ENCODE results near the gene NCAM1. TPM values are rescaled to one million over a fixed set of nuclear protein-coding genes. Genes with fewer than 3 reads are reported as not detected.

NCAM1 gene
- total RNA-seq, 1 experiment from 2014 or later, result 12.0 TPM

DNA sequence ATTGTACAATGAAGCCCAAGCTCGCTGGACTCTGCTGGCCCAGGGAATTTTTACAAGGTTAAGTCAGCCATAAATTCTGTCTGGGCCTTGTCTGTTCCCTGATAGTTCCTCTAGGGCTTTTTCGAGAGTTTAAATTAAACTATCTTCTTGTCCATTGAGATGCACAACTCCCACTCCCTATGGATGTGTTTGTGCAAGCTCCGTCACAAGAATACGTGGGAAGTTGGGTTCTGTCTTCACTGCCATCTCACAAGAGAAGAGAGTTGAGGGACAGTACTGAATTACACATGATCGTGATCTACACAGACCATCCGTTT is 199.5 kb downstream of the NCAM1 start:
- POLR2A ChIA-PET (ENCODE audit: low non-redundant PET), result no interaction called here
- BruUV-seq (replicated peaks), result no TSS peak
- Histone ChIP-seq H3K4me1 (ENCODE audit: insufficient read depth, low read length, poor library complexity, severe bottlenecking) (no peaks in the 10 kb centered on the region), H3K4me3 (ENCODE audit: low read depth, low read length, poor library complexity, severe bottlenecking) (no peak overlapping the region), H3K27ac (ENCODE audit: low read depth, low read length, poor library complexity, severe bottlenecking) (no peak overlapping the region), H3K27me3 (replicated peaks; ENCODE audit: insufficient read depth, low read depth, low read length, poor library complexity) (no peaks in the 10 kb centered on the region), H3K9me3 (ENCODE audit: low read depth, low read length, poor library complexity, severe bottlenecking) (no peaks in the 10 kb centered on the region), H3K36me3 (ENCODE audit: insufficient read depth, low read length, poor library complexity, severe bottlenecking) (no peaks in the 10 kb centered on the region)
- no peak for DNase-seq (ENCODE audit: low spot score)
- CTCF ChIA-PET, result no interaction called here
- TF ChIP-seq, protein P1, sequence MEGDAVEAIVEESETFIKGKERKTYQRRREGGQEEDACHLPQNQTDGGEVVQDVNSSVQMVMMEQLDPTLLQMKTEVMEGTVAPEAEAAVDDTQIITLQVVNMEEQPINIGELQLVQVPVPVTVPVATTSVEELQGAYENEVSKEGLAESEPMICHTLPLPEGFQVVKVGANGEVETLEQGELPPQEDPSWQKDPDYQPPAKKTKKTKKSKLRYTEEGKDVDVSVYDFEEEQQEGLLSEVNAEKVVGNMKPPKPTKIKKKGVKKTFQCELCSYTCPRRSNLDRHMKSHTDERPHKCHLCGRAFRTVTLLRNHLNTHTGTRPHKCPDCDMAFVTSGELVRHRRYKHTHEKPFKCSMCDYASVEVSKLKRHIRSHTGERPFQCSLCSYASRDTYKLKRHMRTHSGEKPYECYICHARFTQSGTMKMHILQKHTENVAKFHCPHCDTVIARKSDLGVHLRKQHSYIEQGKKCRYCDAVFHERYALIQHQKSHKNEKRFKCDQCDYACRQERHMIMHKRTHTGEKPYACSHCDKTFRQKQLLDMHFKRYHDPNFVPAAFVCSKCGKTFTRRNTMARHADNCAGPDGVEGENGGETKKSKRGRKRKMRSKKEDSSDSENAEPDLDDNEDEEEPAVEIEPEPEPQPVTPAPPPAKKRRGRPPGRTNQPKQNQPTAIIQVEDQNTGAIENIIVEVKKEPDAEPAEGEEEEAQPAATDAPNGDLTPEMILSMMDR (conservative IDR thresholded peaks at IDR 0.05; ENCODE audit: low read depth, low read length), result no peak
- TF ChIP-seq EZH2 (IDR thresholded peaks at IDR 0.05; ENCODE audit: borderline replicate concordance, low read depth, low read length, poor library complexity, severe bottlenecking), result no peak
- intact Hi-C loops (cut with micrococcal nuclease; ENCODE audit: unreplicated experiment), result no loop called here

DNA sequence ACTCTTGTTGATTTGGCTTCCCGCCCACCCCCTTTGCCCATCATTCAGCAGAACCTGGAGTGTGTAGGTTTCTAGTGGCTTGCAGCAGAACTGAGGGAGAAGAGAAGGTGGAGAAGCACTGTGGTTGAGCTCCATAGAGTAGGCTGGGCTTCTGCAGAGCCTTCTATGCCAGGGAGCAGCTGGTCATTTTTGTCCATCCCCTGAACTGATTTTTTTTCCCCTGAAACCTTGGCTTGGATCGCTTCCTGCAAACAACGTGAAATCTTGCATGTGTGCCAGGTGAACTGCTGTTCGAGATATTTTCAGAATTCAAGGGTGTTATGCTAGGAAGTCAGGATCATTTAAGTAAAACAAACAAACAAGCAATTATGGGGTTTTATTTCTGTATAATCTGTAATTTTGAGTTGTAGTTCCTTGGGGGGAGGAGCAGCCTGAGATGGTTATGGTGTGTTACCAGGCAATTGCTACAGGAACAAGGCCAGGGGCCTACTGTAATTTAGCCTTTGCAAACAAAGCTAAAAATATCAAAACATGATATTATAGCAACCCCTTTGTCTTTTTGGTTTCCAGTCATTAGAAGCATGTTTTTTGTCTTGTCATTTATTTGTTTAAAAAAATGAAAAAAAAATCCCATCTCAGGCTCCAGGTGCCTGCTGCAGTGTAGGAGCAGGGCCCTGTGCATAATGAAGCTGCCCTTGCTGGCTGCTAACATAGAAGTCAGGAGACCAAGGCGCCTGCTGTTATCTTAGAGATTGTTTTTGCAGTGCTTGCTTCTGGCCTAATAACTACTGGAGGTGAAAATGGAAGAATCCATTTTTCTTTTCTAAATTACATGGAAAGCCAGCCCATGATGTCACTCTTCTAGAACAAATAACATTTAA is 200.7 kb downstream of the NCAM1 start:
- Histone ChIP-seq H3K27me3 (replicated peaks; ENCODE audit: insufficient read depth, low read depth, low read length, poor library complexity) (no peaks in the 10 kb centered on the region), H3K36me3 (ENCODE audit: insufficient read depth, low read length, poor library complexity, severe bottlenecking) (no peaks in the 10 kb centered on the region), H3K4me3 (ENCODE audit: low read depth, low read length, poor library complexity, severe bottlenecking) (no peak overlapping the region), H3K4me1 (ENCODE audit: insufficient read depth, low read length, poor library complexity, severe bottlenecking) (no peaks in the 10 kb centered on the region), H3K9me3 (ENCODE audit: low read depth, low read length, poor library complexity, severe bottlenecking) (no peaks in the 10 kb centered on the region), H3K27ac (ENCODE audit: low read depth, low read length, poor library complexity, severe bottlenecking) (no peak overlapping the region)
- no TSS peak for BruUV-seq (replicated peaks)
- intact Hi-C loops (cut with micrococcal nuclease; ENCODE audit: unreplicated experiment), result no loop called here
- DNase-seq (ENCODE audit: low spot score), result no peak
- no peak for TF ChIP-seq EZH2 (IDR thresholded peaks at IDR 0.05; ENCODE audit: borderline replicate concordance, low read depth, low read length, poor library complexity, severe bottlenecking)
- TF ChIP-seq, protein P1 (conservative IDR thresholded peaks at IDR 0.05; ENCODE audit: low read depth, low read length), result no peak
- ChIA-PET CTCF (no interaction called here), POLR2A (ENCODE audit: low non-redundant PET) (no interaction called here)

DNA sequence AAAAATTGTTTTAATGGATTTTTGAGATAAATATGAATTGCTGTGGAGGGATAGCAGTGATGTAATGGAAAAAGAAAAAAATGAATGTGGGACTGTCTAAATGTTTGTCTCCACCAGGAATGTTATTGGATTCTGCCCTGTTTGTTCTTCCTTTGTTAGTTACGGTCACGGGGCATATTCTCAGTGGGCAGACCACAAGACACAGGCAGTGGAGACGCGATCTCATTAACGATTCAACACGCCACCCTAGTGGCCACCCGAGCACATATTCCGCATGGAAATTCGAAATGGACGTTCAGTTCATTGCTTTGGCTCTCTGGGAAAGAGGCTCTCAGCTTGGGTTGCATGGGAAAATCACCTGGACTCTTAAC is 201.4 kb downstream of the NCAM1 start:
- intact Hi-C loops (cut with micrococcal nuclease; ENCODE audit: unreplicated experiment), result no loop called here
- Histone ChIP-seq H3K4me3 (ENCODE audit: low read depth, low read length, poor library complexity, severe bottlenecking) (no peak overlapping the region), H3K4me1 (ENCODE audit: insufficient read depth, low read length, poor library complexity, severe bottlenecking) (no peaks in the 10 kb centered on the region), H3K9me3 (ENCODE audit: low read depth, low read length, poor library complexity, severe bottlenecking) (no peaks in the 10 kb centered on the region), H3K27me3 (replicated peaks; ENCODE audit: insufficient read depth, low read depth, low read length, poor library complexity) (no peaks in the 10 kb centered on the region), H3K36me3 (ENCODE audit: insufficient read depth, low read length, poor library complexity, severe bottlenecking) (no peaks in the 10 kb centered on the region), H3K27ac (ENCODE audit: low read depth, low read length, poor library complexity, severe bottlenecking) (no peak overlapping the region)
- DNase-seq (ENCODE audit: low spot score), result no peak
- BruUV-seq (replicated peaks), result no TSS peak
- TF ChIP-seq, protein P1 (conservative IDR thresholded peaks at IDR 0.05; ENCODE audit: low read depth, low read length), result 0 out of 2 replicates have a peak, but pooled peaks have one; percentile 17
- no peak for TF ChIP-seq EZH2 (IDR thresholded peaks at IDR 0.05; ENCODE audit: borderline replicate concordance, low read depth, low read length, poor library complexity, severe bottlenecking)
- ChIA-PET POLR2A (ENCODE audit: low non-redundant PET) (no interaction called here), CTCF (no interaction called here)
